A673 (cell line): ENCODE results near the gene CDC40. TPM values are rescaled to one million over a fixed set of nuclear protein-coding genes. Genes with fewer than 3 reads are reported as not detected.

Source experiments
- BruUV-seq: library from RNA; stranded (reverse); fragments of 400-500 nt; replicated peaks from 2 replicates; lab custom pipeline; 2021; lab: Mats Ljungman, UMichigan
- CTCF ChIA-PET: fragments of 300-600 bp; sonication (Branson Sonifier 250); formaldehyde crosslinking; loops from one replicate; lab custom pipeline; 2022; ENCODE audit warnings: antibody characterized with exemption; lab: Charles Lee
- POLR2A ChIA-PET: fragments of 300-600 bp; sonication (Branson Sonifier 250); formaldehyde crosslinking; loops from one replicate; lab custom pipeline; 2022; ENCODE audit warnings: antibody characterized with exemption; ENCODE audit not compliant: low non-redundant PET; lab: Charles Lee
- DNase-seq: peaks from one replicate; pipeline ENCODE4 v3.0.0-alpha.2; 2015; ENCODE audit warnings: low spot score
- H3K27ac ChIP-seq: fragments of 200-600 bp; sonication (generic); 2 replicates; pipeline ENCODE4 v1.5.1; 2016; ENCODE audit warnings: mixed run types, low read depth, mild to moderate bottlenecking, mixed read lengths, antibody characterized with exemption, low read length; ENCODE audit not compliant: poor library complexity, severe bottlenecking
- H3K27me3 ChIP-seq: fragments of 200-600 bp; sonication (generic); replicated peaks from 2 replicates; pipeline ENCODE4 v1.6.1; 2017; ENCODE audit warnings: mixed run types, low read depth, mild to moderate bottlenecking, mixed read lengths, antibody characterized with exemption, low read length; ENCODE audit not compliant: insufficient read depth, poor library complexity
- H3K36me3 ChIP-seq: fragments of 200-600 bp; sonication (generic); 2 replicates; pipeline ENCODE4 v1.6.1; 2016; ENCODE audit warnings: mixed run types, mild to moderate bottlenecking, mixed read lengths, antibody characterized with exemption, low read length; ENCODE audit not compliant: insufficient read depth, poor library complexity, severe bottlenecking
- H3K4me1 ChIP-seq: fragments of 200-600 bp; sonication (generic); 2 replicates; pipeline ENCODE4 v1.6.1; 2017; ENCODE audit warnings: mixed run types, mild to moderate bottlenecking, mixed read lengths, antibody characterized with exemption, low read length; ENCODE audit not compliant: insufficient read depth, poor library complexity, severe bottlenecking
- H3K4me3 ChIP-seq: fragments of 200-600 bp; sonication (generic); 2 replicates; pipeline ENCODE4 v1.5.1; 2016; ENCODE audit warnings: low read depth, mixed run types, mild to moderate bottlenecking, mixed read lengths, low read length; ENCODE audit not compliant: poor library complexity, severe bottlenecking
- H3K9me3 ChIP-seq: fragments of 200-600 bp; sonication (generic); 2 replicates; pipeline ENCODE4 v1.6.1; 2016; ENCODE audit warnings: mixed run types, low read depth, mild to moderate bottlenecking, mixed read lengths, antibody characterized with exemption, low read length; ENCODE audit not compliant: poor library complexity, severe bottlenecking
- EZH2 ChIP-seq: fragments of 200-600 bp; sonication (generic); IDR thresholded peaks from 2 replicates; pipeline ENCODE4 v1.6.1; 2017; ENCODE audit warnings: borderline replicate concordance, low read depth, mild to moderate bottlenecking, mixed read lengths, antibody characterized with exemption, low read length; ENCODE audit not compliant: poor library complexity, severe bottlenecking
- intact Hi-C: fragments of 100-400 bp; cut with micrococcal nuclease; formaldehyde crosslinking; loops from one replicate; pipeline ENCODE4 v1.10.0; 2022; ENCODE audit not compliant: unreplicated experiment
- total RNA-seq: library from RNA; stranded (reverse); gene quantifications from 2 replicates; pipeline ENCODE4 v1.2.3, GENCODE V29; 2021
- TF ChIP-seq, protein P1 (sequence below): fragments of 300-800, 200-600 bp; sonication (generic); conservative IDR thresholded peaks from 2 replicates; pipeline ENCODE4 v1.5.1; 2017; ENCODE audit warnings: low read depth, mild to moderate bottlenecking, antibody characterized with exemption, low read length, moderate library complexity, mixed read lengths

Gene CDC40
- total RNA-seq, 1 experiment from 2014 or later, result 47.7 TPM

DNA sequence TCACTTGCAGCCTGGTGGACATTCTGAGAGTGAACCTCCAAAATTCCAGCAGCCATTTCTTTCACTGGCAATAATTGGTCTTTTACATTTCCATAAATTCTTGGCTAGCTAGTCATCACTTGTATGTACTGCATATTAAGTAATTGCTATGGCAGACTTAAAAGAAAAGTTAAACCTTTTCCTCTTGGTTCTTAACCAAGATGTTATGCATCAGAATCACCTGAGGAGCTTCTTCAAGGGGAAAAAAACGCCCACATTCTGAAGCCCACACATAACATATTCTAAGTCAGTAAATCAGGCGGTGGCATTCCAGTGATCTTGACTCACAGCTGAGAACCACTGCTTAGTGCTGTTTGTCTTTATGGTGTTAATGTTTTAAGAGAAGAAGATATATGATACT lies 37.0 kb downstream of the CDC40 start:
- intact Hi-C loops, result no loop called here
- DNase-seq, result peak; percentile 54

DNA sequence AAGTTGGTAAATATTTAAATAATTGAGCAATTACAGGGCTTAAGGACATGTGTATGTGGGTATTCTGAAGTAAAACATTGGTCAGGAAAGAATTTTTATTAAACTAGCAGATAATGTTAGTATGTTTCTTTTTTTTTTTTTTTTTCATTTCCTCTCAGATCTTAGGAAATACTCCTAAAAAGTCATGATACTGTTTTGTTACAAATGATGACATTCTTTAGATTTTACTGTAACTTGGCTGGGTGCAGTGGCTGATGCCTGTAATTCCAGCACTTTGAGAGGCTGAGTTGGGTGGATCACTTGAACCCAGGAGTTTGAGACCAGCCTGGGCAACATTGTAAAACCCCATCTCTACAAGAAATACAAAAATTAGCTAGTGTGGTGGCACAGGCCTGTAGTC lies 41.5 kb downstream of the CDC40 start:
- BruUV-seq, result no TSS peak
- H3K9me3 ChIP-seq, result no peaks in the 10 kb centered on the region
- no peak for DNase-seq
- intact Hi-C loops, result no loop called here
- TF ChIP-seq, protein P1, sequence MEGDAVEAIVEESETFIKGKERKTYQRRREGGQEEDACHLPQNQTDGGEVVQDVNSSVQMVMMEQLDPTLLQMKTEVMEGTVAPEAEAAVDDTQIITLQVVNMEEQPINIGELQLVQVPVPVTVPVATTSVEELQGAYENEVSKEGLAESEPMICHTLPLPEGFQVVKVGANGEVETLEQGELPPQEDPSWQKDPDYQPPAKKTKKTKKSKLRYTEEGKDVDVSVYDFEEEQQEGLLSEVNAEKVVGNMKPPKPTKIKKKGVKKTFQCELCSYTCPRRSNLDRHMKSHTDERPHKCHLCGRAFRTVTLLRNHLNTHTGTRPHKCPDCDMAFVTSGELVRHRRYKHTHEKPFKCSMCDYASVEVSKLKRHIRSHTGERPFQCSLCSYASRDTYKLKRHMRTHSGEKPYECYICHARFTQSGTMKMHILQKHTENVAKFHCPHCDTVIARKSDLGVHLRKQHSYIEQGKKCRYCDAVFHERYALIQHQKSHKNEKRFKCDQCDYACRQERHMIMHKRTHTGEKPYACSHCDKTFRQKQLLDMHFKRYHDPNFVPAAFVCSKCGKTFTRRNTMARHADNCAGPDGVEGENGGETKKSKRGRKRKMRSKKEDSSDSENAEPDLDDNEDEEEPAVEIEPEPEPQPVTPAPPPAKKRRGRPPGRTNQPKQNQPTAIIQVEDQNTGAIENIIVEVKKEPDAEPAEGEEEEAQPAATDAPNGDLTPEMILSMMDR, result no peak
- no peak for TF ChIP-seq EZH2
- no peaks in the 10 kb centered on the region for H3K27me3 ChIP-seq
- peaks cover 63% of the 10 kb centered on the region for H3K36me3 ChIP-seq
- no peak overlapping the region for H3K4me3 ChIP-seq
- no peak overlapping the region for H3K27ac ChIP-seq
- POLR2A ChIA-PET, result no interaction called here
- peaks cover 4% of the 10 kb centered on the region for H3K4me1 ChIP-seq
- CTCF ChIA-PET, result no interaction called here

More for the DNA sequence above, 37.0 kb downstream of the CDC40 start:
- Histone ChIP-seq H3K4me3 (no peak overlapping the region), H3K9me3 (no peaks in the 10 kb centered on the region), H3K27ac (no peak overlapping the region), H3K36me3 (peaks cover 84% of the 10 kb centered on the region), H3K27me3 (no peaks in the 10 kb centered on the region), H3K4me1 (peaks cover 4% of the 10 kb centered on the region)
- CTCF ChIA-PET, result no interaction called here
- TF ChIP-seq EZH2, result no peak
- TF ChIP-seq, protein P1, result no peak
- BruUV-seq, result no TSS peak
- POLR2A ChIA-PET, result no interaction called here

DNA sequence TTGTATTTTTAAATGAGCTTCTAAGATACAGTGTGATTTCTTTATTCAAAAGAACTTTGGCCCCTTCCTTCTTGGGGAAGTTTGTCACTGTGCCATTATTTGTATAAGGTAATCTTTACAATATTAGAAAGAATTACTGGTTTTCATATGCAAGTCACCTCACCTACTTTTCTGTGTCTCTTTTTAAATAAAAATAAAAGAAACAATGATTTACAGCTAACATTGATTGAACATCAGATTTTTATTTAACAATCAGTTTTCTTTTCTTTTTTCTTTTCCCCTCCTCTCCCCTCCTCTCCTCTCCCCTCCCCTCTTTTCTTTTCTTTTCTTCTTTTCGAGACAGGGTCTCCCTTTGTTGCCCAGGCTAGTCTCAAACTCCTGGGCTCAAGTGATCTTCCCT lies 46.0 kb downstream of the CDC40 start:
- Histone ChIP-seq H3K27me3 (no peaks in the 10 kb centered on the region), H3K27ac (no peak overlapping the region), H3K36me3 (peaks cover 55% of the 10 kb centered on the region), H3K4me3 (no peak overlapping the region), H3K4me1 (no peaks in the 10 kb centered on the region), H3K9me3 (no peaks in the 10 kb centered on the region)
- POLR2A ChIA-PET, result no interaction called here
- TF ChIP-seq, protein P1, result no peak
- TF ChIP-seq EZH2, result no peak
- intact Hi-C loops, result no loop called here
- CTCF ChIA-PET, result no interaction called here
- BruUV-seq, result no TSS peak
- DNase-seq, result no peak
